ENCODE measurements around the gene TMEFF2. TPM values are rescaled to one million over a fixed set of nuclear protein-coding genes. Genes with fewer than 3 reads are reported as not detected.

The TMEFF2 gene
- total and polyA plus RNA-seq, 2 experiments from 2014 or later = 0.15 to 1.3 TPM

DNA sequence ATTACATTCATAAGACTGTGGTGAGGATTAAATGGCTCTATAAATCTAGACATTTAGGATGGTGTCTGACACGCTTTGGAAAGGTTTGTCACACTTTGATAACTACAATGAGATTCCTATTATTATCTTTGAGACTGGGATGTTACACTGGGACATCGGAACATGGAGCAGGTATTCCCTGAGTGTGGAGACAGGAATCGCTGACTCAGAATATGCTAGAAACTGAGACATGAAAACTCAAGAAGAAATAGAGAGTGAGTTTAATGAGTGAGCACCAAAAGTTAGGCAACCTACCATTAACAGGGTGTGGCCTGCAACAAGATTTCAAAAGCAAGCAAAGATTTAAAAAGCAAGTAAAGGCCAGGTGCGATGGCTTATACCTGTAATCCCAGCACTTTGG, 145.4 kb downstream of the TMEFF2 start:
- Histone ChIP-seq H3K27ac (no peak overlapping the region), H3K27me3 (no peaks in the 10 kb centered on the region), H3K4me3 (no peak overlapping the region), H3K36me3 (no peaks in the 10 kb centered on the region), H3K4me1 (ENCODE audit: low read depth) (no peaks in the 10 kb centered on the region), H3K9me3 (ENCODE audit: low read depth) (no peaks in the 10 kb centered on the region)
- no peak for DNase-seq (ENCODE audit: low read depth in 1 of 2, low spot score in 1 of 2)
- TF ChIP-seq, protein P1, sequence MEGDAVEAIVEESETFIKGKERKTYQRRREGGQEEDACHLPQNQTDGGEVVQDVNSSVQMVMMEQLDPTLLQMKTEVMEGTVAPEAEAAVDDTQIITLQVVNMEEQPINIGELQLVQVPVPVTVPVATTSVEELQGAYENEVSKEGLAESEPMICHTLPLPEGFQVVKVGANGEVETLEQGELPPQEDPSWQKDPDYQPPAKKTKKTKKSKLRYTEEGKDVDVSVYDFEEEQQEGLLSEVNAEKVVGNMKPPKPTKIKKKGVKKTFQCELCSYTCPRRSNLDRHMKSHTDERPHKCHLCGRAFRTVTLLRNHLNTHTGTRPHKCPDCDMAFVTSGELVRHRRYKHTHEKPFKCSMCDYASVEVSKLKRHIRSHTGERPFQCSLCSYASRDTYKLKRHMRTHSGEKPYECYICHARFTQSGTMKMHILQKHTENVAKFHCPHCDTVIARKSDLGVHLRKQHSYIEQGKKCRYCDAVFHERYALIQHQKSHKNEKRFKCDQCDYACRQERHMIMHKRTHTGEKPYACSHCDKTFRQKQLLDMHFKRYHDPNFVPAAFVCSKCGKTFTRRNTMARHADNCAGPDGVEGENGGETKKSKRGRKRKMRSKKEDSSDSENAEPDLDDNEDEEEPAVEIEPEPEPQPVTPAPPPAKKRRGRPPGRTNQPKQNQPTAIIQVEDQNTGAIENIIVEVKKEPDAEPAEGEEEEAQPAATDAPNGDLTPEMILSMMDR (IDR thresholded peaks at IDR 0.05; ENCODE audit: low read depth, low read length) = no peak

DNA sequence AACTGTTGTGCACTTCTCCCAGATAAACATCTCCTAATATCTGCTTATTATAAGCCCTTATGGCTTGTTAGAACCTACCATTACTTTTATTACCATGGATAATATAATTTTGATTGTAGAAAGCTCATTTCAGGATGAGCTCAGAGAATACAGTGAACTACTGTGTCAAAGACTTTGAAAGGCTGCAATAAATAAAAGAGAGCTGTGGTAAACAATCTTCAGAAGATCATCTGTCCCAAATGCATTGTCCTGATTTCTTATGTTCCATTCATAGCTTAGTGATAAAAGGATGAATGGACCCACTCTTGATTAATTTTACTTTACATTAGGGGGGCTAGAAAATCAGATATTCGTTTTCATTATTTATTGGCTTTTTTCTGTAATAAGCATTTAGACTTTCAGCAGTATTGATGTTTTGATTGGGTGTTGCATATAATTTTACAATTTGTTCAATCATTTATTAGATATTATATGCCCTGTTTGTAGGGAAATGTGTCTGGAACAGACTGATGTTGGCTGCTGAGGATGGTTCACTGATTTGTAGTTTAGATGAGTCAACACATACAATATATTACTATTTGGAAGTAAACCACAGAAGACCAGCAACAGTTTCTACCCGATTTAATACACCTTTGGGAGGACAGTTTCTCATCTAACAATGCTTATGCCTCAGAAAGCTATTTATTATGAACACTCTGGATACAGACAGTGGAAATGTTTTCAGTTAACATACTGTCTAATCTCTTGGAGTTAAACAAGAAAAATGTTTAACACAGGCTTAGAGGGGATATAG, 147.2 kb downstream of the TMEFF2 start:
- Histone ChIP-seq H3K27ac (no peak overlapping the region), H3K4me3 (no peak overlapping the region), H3K9me3 (ENCODE audit: low read depth) (no peaks in the 10 kb centered on the region), H3K4me1 (ENCODE audit: low read depth) (no peaks in the 10 kb centered on the region), H3K27me3 (no peaks in the 10 kb centered on the region), H3K36me3 (no peaks in the 10 kb centered on the region)
- TF ChIP-seq, protein P1 (IDR thresholded peaks at IDR 0.05; ENCODE audit: low read depth, low read length) = no peak
- DNase-seq (ENCODE audit: low read depth in 1 of 2, low spot score in 1 of 2) = no peak

DNA sequence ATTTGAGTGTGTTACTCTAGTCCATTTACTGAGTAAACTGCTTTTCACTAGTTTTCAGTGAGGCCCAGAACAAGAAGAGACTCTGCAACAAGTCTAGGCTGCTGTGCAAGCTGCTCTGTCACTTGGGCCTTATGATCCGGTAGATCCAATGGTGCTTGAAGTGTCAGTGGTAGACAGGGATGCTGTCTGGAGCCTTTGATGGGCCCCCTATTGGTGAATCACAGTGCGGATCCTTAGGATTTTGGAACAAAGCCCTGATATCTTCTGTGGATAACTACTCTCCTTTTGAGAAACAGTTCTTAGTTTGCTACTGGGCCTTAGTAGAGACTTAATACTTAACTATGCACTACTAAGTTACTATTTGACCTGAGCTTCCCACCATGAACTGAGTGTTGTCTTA, 150.2 kb downstream of the TMEFF2 start:
- Histone ChIP-seq H3K36me3 (no peaks in the 10 kb centered on the region), H3K9me3 (ENCODE audit: low read depth) (no peaks in the 10 kb centered on the region), H3K27ac (no peak overlapping the region), H3K27me3 (no peaks in the 10 kb centered on the region), H3K4me3 (no peak overlapping the region), H3K4me1 (ENCODE audit: low read depth) (no peaks in the 10 kb centered on the region)
- TF ChIP-seq, protein P1 (IDR thresholded peaks at IDR 0.05; ENCODE audit: low read depth, low read length) = no peak
- DNase-seq (ENCODE audit: low read depth in 1 of 2, low spot score in 1 of 2) = no peak

DNA sequence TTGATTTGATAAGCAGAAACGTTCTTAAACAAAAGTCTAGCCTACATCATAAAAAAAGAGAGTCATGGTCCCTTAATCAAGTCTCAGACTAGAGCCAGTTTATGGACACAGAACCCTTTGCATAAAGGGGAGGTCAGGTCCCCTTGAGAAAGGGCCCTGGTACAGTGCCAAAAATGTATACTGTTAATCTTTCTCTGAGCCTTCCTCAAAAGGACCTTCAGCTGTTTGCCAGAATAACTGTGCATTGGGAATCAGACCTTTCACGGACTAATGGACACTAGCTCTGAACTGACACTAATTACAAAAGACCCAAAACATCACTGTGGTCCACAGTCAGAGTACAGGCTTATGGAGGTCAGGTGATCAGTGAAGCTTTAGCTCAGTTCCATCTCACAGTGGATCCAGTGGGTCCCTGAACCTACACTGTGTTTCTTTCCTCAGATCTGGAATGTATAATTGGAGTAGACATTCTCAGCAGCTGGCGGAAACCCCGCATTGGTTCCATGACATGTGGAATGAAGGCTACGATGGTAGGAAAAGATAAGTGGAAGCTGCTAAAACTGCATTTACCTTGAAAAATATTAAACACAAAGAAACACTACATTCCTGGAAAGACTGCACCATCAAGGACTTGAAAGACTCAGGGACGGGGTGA, 151.4 kb downstream of the TMEFF2 start:
- Histone ChIP-seq H3K4me3 (no peak overlapping the region), H3K36me3 (no peaks in the 10 kb centered on the region), H3K9me3 (ENCODE audit: low read depth) (no peaks in the 10 kb centered on the region), H3K27ac (no peak overlapping the region), H3K27me3 (no peaks in the 10 kb centered on the region), H3K4me1 (ENCODE audit: low read depth) (no peaks in the 10 kb centered on the region)
- DNase-seq (ENCODE audit: low read depth in 1 of 2, low spot score in 1 of 2) = no peak
- TF ChIP-seq, protein P1 (IDR thresholded peaks at IDR 0.05; ENCODE audit: low read depth, low read length) = no peak

DNA sequence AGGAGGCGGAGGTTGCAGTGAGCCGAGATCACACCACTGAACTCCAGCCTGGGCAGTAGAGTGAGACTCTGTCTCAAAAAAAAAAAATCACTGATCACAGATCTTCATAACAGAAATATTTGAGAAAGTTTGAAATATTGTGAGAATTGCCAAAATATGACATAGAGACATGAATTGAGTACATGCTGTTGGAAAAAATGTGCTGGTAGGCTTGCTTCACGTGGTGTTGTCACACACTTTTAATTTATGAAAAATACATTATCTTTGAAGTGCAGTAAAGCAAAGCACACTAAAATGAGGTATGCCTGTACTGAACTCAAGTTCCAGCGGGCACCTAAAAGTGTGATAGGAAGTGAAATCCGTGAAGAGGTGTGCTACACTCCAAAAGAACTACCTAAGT, 152.6 kb downstream of the TMEFF2 start:
- Histone ChIP-seq H3K9me3 (ENCODE audit: low read depth) (no peaks in the 10 kb centered on the region), H3K4me1 (ENCODE audit: low read depth) (no peaks in the 10 kb centered on the region), H3K4me3 (no peak overlapping the region), H3K36me3 (no peaks in the 10 kb centered on the region), H3K27me3 (no peaks in the 10 kb centered on the region), H3K27ac (no peak overlapping the region)
- TF ChIP-seq, protein P1 (IDR thresholded peaks at IDR 0.05; ENCODE audit: low read depth, low read length) = no peak
- no peak for DNase-seq (ENCODE audit: low read depth in 1 of 2, low spot score in 1 of 2)

All from cardiac muscle cell (in vitro differentiated cells and primary cell).